Right cardiac atrium (tissue), 5 donors: ENCODE measurements around the gene SCN8A. TPM values are rescaled to one million over a fixed set of nuclear protein-coding genes. Genes with fewer than 3 reads are reported as not detected.

Source experiments
- ATAC-seq, 2 donors: fragments of 200-7000 bp; cut with Tn5 transposase; one replicate each; pipeline versions ENCODE4 v1.8.0 to v1.9.1; 2020; ENCODE audit warnings: moderate library complexity in 2 of 2, mild to moderate bottlenecking in 1 of 2
- DNase-seq, 3 donors: peaks; one replicate each; pipeline ENCODE4 v3.0.0-alpha.2; 2020
- H3K27ac ChIP-seq: one replicate; pipeline ENCODE4 v1.5.1; 2013; ENCODE audit warnings: mild to moderate bottlenecking, low read length, control low read depth, moderate library complexity
- H3K27me3 ChIP-seq: one replicate; pipeline ENCODE4 v1.6.1; 2013; ENCODE audit not compliant: control insufficient read depth, insufficient read depth
- H3K4me1 ChIP-seq: one replicate; pipeline ENCODE4 v1.6.1; 2013; ENCODE audit warnings: low read length; ENCODE audit not compliant: control insufficient read depth, insufficient read depth
- H3K4me3 ChIP-seq: one replicate; pipeline ENCODE4 v1.5.1; 2013; ENCODE audit warnings: low read length, control low read depth
- H3K9me3 ChIP-seq: one replicate; pipeline ENCODE4 v1.6.1; 2013; ENCODE audit warnings: low read length; ENCODE audit not compliant: control insufficient read depth
- whole genome bisulfite sequencing: extraction: QIAGEN DNeasy Blood & Tissue Kit; methylation state at CpG from one replicate; pipeline ENCODE4 v1.1.7; 2013; 5-methylcytosine and 5-hydroxymethylcytosine counted together
- intact Hi-C, 4 donors: fragments of 100-400 bp; cut with DNase I; formaldehyde crosslinking; loops; one replicate each; pipeline versions ENCODE4 v1.11.0 to v1.14.0; 2022 to 2023
- polyA plus RNA-seq: library from polyadenylated mRNA; stranded (reverse); fragments of 200-250 nt; gene quantifications from one replicate; pipeline ENCODE4 v1.2.3, GENCODE V29; 2013
- total RNA-seq, 4 donors: library from RNA; stranded (reverse); fragmentation: NEBNext Ultra II Directional; extraction: Animal tissue kit (Norgen Biotek cat#: 25700); gene quantifications; one replicate each; pipeline ENCODE4 v1.2.1, GENCODE V29; 2021
- donor health status: healthy with polysubstance abuse.
- donor health status: DM: no; HTN: yes; CAD: no.
- donor health status: DM: no; HTN: no; CAD: no.
- donor health status: DM: no; HTN: yes; CAD: no; lungs with severe emphysema.
- donor health status: DM: yes; HTN: yes; CAD: no.

SCN8A gene
- total and polyA plus RNA-seq, 5 donors = 0.07 to 0.58 (median 0.17) TPM

DNA sequence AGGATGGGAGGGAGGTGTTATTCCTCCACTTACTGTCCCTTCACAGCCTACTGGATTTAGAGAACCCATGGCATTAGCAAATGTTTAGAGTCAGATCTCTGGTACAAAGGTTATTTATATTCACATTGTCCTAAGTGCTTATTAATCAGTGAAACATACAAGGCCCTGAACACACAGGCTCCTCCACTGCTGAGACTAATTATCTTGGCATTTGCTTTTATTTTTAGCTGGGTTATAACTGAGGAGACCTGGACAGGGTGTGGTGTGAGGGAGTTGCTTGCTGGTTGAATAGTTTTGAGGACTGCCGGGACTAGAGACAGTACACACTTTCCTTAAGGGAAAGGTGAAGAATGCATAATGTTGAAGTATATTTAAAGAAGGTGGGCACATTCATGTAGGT lies 180.0 kb downstream of the SCN8A start:
- WGBS = 58% methylated on average over 1 of the region's 1 CpG

DNA sequence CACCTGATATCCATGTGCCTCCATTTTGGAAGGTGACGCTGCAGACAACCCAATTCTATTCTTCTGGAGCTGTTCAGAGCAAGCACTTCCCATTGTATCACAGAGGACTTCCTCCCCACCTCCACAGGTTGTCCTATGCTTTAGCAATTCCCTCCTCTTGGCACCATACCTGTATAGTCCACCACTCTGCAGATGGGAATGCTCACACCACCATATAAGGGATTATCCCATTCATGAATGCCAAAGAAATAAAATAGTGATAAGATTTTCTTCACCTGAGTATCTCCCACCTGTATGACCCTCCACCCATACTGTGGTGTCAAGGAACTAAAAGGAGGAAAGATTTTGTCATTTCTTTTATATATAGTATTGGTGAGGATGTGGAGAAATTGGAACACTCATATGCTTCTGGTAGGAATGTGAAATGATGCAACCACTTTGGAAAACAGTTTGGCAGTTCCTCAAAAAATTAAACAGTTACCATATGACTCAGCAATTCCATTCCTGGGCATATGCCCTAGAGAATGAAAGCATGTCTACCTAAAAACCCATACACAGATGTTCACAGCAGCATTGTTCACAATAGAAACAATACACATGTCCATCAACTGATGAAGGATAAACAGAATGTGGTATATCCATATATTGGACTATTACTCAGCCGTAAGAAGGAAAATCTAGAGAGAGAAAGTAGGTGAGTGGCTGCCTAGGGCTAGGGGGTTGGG lies 182.3 kb downstream of the SCN8A start:
- WGBS = over 99% methylated on average over 2 of the region's 2 CpGs
- intact Hi-C loops = no loop called here
- Histone ChIP-seq H3K27ac (no peak overlapping the region), H3K9me3 (no peaks in the 10 kb centered on the region), H3K4me1 (no peaks in the 10 kb centered on the region), H3K4me3 (no peak overlapping the region), H3K27me3 (no peaks in the 10 kb centered on the region)
- DNase-seq (no peak), ATAC-seq (no peak)

More for the DNA sequence above, 180.0 kb downstream of the SCN8A start:
- no peaks in the 10 kb centered on the region for H3K9me3 ChIP-seq
- DNase-seq (no peak), ATAC-seq (no peak)
- no peak overlapping the region for H3K4me3 ChIP-seq
- intact Hi-C loops = no loop called here
- H3K27me3 ChIP-seq = no peaks in the 10 kb centered on the region
- H3K4me1 ChIP-seq = no peaks in the 10 kb centered on the region
- no peak overlapping the region for H3K27ac ChIP-seq

DNA sequence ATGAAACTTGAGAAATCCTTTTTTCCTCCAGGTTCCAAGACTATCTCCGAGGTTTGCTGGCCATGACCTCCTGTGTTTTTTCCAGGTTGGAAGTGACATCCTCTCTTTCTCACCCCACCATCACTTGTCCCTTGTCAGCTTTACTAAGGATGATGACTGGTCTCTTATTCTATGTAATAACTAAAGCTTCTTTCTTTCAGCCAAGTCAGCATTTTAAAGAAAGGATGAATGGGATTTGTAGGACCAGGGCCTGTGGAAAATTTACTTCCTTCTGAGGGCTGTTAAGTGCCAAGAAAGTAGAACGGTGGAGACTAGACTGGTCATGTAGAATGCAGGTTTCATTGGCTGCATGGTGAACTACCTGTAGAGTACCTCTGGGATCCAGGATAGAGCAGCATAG lies 183.9 kb downstream of the SCN8A start:
- Histone ChIP-seq H3K4me3 (no peak overlapping the region), H3K9me3 (no peaks in the 10 kb centered on the region), H3K27me3 (no peaks in the 10 kb centered on the region), H3K4me1 (no peaks in the 10 kb centered on the region), H3K27ac (no peak overlapping the region)
- intact Hi-C loops = no loop called here
- DNase-seq (no peak), ATAC-seq (no peak)
- 73% methylated on average over 2 of the region's 2 CpGs for WGBS

DNA sequence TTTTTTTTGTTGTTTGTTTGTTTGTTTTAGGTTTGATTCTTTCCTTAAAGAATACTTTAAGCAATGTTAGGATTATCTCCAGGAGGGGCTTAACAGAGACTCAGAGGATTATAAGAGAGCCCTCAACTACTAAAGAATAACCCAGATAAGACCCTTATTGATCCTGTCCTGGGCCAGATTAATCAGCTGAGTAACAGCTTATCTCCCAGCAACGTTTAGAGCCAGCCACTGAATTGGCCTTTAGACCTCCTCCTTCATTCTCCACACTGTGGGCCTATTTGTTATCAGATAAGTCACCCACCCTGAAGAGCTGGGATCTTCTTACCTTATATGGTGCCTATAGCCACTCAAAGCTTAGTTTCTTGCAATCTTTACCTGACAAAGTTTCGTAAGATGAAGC lies 186.4 kb downstream of the SCN8A start:
- ATAC-seq (no peak), DNase-seq (no peak)
- H3K9me3 ChIP-seq = no peaks in the 10 kb centered on the region
- 52% methylated on average over 2 of the region's 2 CpGs for WGBS
- intact Hi-C loops = no loop called here
- H3K4me3 ChIP-seq = no peak overlapping the region
- H3K4me1 ChIP-seq = no peaks in the 10 kb centered on the region
- no peaks in the 10 kb centered on the region for H3K27me3 ChIP-seq
- H3K27ac ChIP-seq = no peak overlapping the region

DNA sequence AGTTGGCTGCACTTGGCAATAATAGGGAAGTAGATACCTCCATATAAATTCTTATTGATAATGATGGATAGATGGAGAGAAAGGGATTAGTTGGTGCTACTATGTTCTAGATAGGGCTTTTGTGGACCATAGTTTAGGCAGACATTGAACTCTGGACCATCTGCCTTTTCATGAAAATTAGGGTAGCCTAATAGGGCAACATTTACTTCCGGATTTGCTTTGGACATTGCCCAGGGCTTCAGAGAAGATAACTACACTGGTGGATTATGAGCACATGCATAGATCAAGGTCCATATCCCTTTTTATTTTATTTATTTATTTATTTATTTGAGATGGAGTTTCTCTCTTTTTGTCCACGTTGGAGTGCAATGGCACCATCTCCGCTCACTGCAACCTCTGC lies 186.9 kb downstream of the SCN8A start:
- DNase-seq = no peak

DNA sequence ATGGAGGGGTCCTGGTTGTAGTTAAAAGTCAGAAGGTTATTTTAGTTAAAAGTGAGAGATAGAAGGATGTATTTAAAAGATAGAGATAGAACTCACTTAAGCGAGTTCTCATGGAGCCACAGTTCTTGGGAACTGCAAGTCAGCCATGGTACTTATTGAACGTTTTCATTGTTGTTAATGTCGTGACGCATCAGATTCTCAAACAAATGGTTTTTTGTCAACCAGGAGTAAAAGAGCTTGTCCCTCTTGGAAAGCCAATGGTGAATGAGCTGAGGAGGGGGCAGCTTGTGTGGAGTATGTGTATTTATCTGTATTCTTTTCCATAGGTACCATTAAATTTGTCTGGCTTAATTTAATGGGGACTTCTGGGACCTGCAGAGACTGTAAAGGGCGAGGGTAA lies 188.8 kb downstream of the SCN8A start:
- Histone ChIP-seq H3K27me3 (no peaks in the 10 kb centered on the region), H3K4me3 (no peak overlapping the region), H3K27ac (no peak overlapping the region), H3K4me1 (no peaks in the 10 kb centered on the region), H3K9me3 (no peaks in the 10 kb centered on the region)
- ATAC-seq (no peak), DNase-seq (no peak)
- intact Hi-C loops = no loop called here
- 86% methylated on average over 5 of the region's 5 CpGs for WGBS

More for the DNA sequence above, 186.9 kb downstream of the SCN8A start:
- H3K9me3 ChIP-seq = no peaks in the 10 kb centered on the region
- no peak for ATAC-seq
- H3K4me3 ChIP-seq = no peak overlapping the region
- H3K4me1 ChIP-seq = no peaks in the 10 kb centered on the region
- 86% methylated on average over 3 of the region's 3 CpGs for WGBS
- no peaks in the 10 kb centered on the region for H3K27me3 ChIP-seq
- H3K27ac ChIP-seq = no peak overlapping the region
- intact Hi-C loops = no loop called here

DNA sequence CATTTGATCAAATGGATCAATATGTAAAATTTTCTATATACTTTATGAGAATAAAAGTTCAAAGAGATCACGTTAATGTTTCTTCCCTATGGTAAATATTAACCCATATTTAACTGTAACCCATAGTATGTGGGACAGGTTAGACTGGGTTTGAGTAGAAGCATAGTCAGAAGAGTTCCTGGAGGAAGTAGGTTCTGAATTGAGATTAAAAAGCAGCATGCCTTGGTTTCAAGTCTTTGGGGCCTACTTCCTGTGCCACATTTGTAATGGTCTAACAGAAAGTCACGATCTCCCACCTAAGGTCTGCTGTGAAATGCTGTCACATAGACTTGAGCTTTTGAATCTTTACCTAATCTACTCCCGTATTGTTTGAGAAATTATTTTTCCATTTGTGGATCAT lies 193.7 kb downstream of the SCN8A start:
- no peaks in the 10 kb centered on the region for H3K27me3 ChIP-seq
- ATAC-seq = no peak
- H3K27ac ChIP-seq = no peak overlapping the region
- WGBS = 84% methylated on average over 3 of the region's 3 CpGs
- DNase-seq = no peak
- intact Hi-C loops = no loop called here
- H3K9me3 ChIP-seq = no peaks in the 10 kb centered on the region
- H3K4me1 ChIP-seq = no peaks in the 10 kb centered on the region
- H3K4me3 ChIP-seq = no peak overlapping the region

DNA sequence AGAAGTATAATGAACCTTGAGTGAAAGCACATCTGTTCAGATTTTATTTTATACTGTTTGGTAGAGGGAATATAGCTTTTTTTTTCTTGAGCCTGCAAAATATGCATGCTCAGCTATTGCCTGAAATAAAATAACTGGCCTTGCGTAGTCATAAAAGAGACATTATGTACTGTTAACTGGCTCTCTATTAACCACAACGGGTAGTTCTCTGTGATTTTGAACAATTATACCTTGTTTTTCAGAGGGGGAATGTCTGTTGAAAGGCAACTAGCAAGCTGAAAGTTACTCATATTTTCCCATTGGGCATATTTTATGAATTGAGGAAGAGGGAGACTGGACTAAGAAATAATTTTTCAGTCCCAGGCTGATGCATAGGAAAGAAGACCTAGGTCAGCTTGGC lies 194.9 kb downstream of the SCN8A start:
- intact Hi-C loops = no loop called here
- 86% methylated on average over 2 of the region's 2 CpGs for WGBS
- H3K4me3 ChIP-seq = no peak overlapping the region

DNA sequence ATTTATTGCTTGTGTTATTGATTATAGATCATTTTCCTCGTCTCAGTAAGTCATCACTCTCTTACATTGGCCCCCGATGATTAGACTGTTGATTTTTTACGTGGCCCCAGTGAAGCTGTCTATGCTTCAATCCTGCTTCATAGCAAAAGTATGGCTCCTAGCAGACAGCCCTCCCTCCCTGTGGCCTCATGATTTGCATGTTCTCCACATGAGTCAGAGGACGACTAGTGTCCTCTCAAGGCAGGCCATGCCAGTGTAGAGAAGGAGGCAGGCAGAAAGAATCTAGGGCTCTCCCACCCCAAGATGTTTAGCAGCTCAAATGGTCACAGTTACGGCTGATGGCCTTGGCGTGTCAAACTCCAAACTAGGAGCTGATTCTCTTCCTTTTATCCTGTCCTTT lies 197.8 kb downstream of the SCN8A start:
- Histone ChIP-seq H3K27me3 (no peaks in the 10 kb centered on the region), H3K9me3 (no peaks in the 10 kb centered on the region), H3K4me3 (no peak overlapping the region), H3K27ac (no peak overlapping the region), H3K4me1 (no peaks in the 10 kb centered on the region)
- intact Hi-C loops = no loop called here
- 83% methylated on average over 6 of the region's 6 CpGs for WGBS
- DNase-seq (no peak), ATAC-seq (no peak)

More for the DNA sequence above, 194.9 kb downstream of the SCN8A start:
- no peaks in the 10 kb centered on the region for H3K27me3 ChIP-seq
- no peak for DNase-seq
- no peak overlapping the region for H3K27ac ChIP-seq
- no peaks in the 10 kb centered on the region for H3K4me1 ChIP-seq
- ATAC-seq = no peak
- H3K9me3 ChIP-seq = no peaks in the 10 kb centered on the region

DNA sequence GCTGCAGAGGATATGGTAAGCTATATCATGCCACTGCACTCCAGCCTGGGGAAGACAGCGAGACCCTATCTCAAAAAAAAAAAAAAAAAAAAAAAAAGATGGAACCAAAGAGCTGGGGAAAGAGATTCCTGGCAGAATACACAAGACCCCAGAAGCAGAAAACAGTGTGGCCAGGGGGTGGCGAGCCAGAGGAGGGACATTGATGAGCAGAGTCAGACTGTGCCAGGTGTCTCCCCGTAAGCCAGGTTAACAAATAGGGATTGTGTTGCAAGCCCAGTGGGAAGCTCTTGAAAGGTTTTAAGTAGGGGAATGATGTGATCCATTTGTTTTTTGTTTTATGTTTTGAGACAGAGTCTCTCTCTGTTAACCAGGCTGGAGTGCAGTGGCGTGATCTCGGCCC lies 201.4 kb downstream of the SCN8A start:
- ATAC-seq (no peak), DNase-seq (no peak)
- WGBS = 95% methylated on average over 5 of the region's 5 CpGs
- Histone ChIP-seq H3K4me3 (no peak overlapping the region), H3K9me3 (no peaks in the 10 kb centered on the region), H3K27me3 (no peaks in the 10 kb centered on the region), H3K27ac (no peak overlapping the region), H3K4me1 (no peaks in the 10 kb centered on the region)
- intact Hi-C loops = no loop called here

DNA sequence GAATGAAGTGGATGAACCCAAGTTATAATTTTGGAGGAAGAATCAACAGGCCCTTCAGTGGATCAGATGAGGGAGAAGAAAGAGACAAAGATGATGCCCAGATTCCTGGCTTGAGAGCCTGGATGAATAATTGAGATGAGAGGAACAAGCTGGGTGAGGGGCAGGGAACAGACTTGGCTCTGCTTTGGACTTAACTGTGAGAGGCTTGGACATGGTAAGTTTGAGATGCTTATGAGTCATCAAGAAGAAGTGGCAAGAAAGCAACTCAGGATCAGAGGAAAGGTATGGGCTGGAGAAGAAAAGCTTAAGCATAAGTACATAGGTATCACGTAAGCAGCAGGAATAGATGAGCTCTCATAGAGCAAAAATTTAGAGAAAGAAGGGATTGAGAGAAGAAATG lies 202.2 kb downstream of the SCN8A start:
- H3K9me3 ChIP-seq = no peaks in the 10 kb centered on the region
- H3K27ac ChIP-seq = no peak overlapping the region
- 100% methylated on average over 1 of the region's 1 CpG for WGBS
- no peaks in the 10 kb centered on the region for H3K4me1 ChIP-seq
- ATAC-seq (no peak), DNase-seq (no peak)
- H3K4me3 ChIP-seq = no peak overlapping the region
- intact Hi-C loops = no loop called here
- H3K27me3 ChIP-seq = no peaks in the 10 kb centered on the region

DNA sequence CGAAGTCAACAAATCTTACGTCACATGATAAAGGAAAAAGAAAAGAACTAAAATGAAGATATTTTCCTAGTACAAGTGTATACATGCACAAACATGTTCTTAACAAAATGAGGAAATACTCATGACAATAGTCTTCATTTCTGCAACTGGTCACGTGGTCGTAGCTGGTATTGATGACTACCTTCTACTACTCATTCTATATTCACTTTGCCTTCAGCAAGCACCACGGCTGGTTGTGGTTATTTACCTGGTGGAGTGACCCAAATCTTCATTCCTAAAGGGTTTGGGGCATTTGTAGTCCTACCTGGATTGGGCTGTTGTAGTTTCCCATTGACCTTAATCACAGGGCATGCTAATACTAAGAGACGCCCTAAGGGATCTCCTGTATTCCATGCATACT lies 206.3 kb downstream of the SCN8A start:
- Histone ChIP-seq H3K4me3 (no peak overlapping the region), H3K27ac (no peak overlapping the region), H3K27me3 (no peaks in the 10 kb centered on the region), H3K9me3 (no peaks in the 10 kb centered on the region), H3K4me1 (no peaks in the 10 kb centered on the region)
- ATAC-seq = no peak
- 91% methylated on average over 6 of the region's 6 CpGs for WGBS
- intact Hi-C loops = no loop called here
- no peak for DNase-seq
